Transverse colon (tissue), 4 donors: Measurements from ENCODE around the gene LARP1. TPM values are rescaled to one million over a fixed set of nuclear protein-coding genes. Genes with fewer than 3 reads are reported as not detected.

Source experiments
- DNase-seq: peaks from one replicate; pipeline ENCODE4 v3.0.0-alpha.2; 2019
- H3K27ac ChIP-seq, 4 donors: fragments of 200-600 bp; sonication (generic); 2 replicates each; pipeline ENCODE4 v1.5.1; 2016 to 2018; ENCODE audit warnings: inconsistent platforms in 4 of 4
- H3K27me3 ChIP-seq: fragments of 200-600 bp; sonication (generic); 2 replicates; pipeline ENCODE4 v1.5.1; 2017; ENCODE audit warnings: inconsistent platforms
- H3K36me3 ChIP-seq, 4 donors: fragments of 200-600 bp; sonication (generic); 2 replicates each; pipeline ENCODE4 v1.5.1; 2017 to 2019; ENCODE audit warnings: inconsistent platforms in 4 of 4
- H3K4me1 ChIP-seq, 4 donors: fragments of 200-600 bp; sonication (generic); 2 replicates each; pipeline ENCODE4 v1.5.1; 2017 to 2020; ENCODE audit warnings: inconsistent platforms in 4 of 4
- H3K4me3 ChIP-seq, 4 donors: fragments of 200-600 bp; sonication (generic); 1 replicate in 1 of 4; 2 replicates in 3 of 4; pipeline versions ENCODE4 v1.5.1 to v1.6.1; 2017 to 2019; ENCODE audit warnings: inconsistent platforms in 4 of 4
- H3K9me3 ChIP-seq, 2 donors: fragments of 200-600 bp; sonication (generic); 2 replicates each; pipeline ENCODE4 v1.5.1; 2017 to 2019; ENCODE audit warnings: inconsistent platforms in 2 of 2
- EP300 ChIP-seq: sonication (generic); formaldehyde crosslinking; IDR thresholded peaks from one replicate; pipeline ENCODE4 v1.6.1; 2017; ENCODE audit warnings: antibody characterized with exemption, low read depth
- POLR2A ChIP-seq: fragments of 450-650 bp; IDR thresholded peaks from one replicate; pipeline ENCODE4 v1.6.1; 2016; ENCODE audit warnings: antibody characterized with exemption, mild to moderate bottlenecking, moderate library complexity
- POLR2AphosphoS5 ChIP-seq, 3 donors: sonication (generic); formaldehyde crosslinking; IDR thresholded peaks; one replicate each; pipeline ENCODE4 v1.6.1; 2016; ENCODE audit warnings: antibody characterized with exemption in 3 of 3
- WGBS, 2 donors: methylation state at CpG; one replicate each; pipeline ENCODE4 v1.1.5; 2018; ENCODE audit warnings: low coverage in 1 of 2; 5-methylcytosine and 5-hydroxymethylcytosine counted together
- in situ Hi-C, 4 donors: fragments of 200-750 bp; cut with MboI; loops; one replicate each; pipeline versions ENCODE4 v1.15.0 to v1.15.1; 2017; ENCODE audit warnings: low sequenced_read_pairs in 3 of 4, low pct_ligation_motif_present in 1 of 4, low pct_unique_long_range_greater_than_20kb in 1 of 4
- intact Hi-C: fragments of 100-400 bp; cut with DNase I; formaldehyde crosslinking; loops from one replicate; pipeline ENCODE4 v1.15.1; 2023; ENCODE audit warnings: low total_unique reads
- total RNA-seq, 4 donors: library from RNA; depleted of rRNA; stranded (reverse); fragments of >200 nt; gene quantifications; one replicate each; pipeline ENCODE4 v1.1.0, GENCODE V29; 2016
- TF ChIP-seq, protein P1 (sequence below), 5 experiments: fragments of 200-600 bp in 3 of 5; fragments of 450-650 bp in 2 of 5; sonication (generic) in 3 of 5; IDR thresholded peaks; 1 replicate in 2 of 5; 2 replicates in 3 of 5; pipeline ENCODE4 v1.5.1; 2016 to 2017; ENCODE audit warnings: antibody characterized with exemption in 5 of 5, inconsistent platforms in 3 of 5, mild to moderate bottlenecking in 2 of 5, moderate library complexity in 1 of 5

Gene LARP1
- total RNA-seq, 4 donors from 2014 or later, result 63.6 to 171 (median 105) TPM

- intact Hi-C loops, result no loop called here
- peak; percentile 49 for DNase-seq
- WGBS, 2 donors, result 16 to 29% methylated on average over 9 to 10 of the region's 10 CpGs
- no peaks in the 10 kb centered on the region for H3K9me3 ChIP-seq
- H3K27me3 ChIP-seq, result no peaks in the 10 kb centered on the region
- H3K4me3 ChIP-seq, result peak overlapping the region in 1 of 4 donors; percentile 41
- no peaks in the 10 kb centered on the region for H3K36me3 ChIP-seq
- peaks cover 5 to 26% (median 19%) of the 10 kb centered on the region in 4 donors for H3K4me1 ChIP-seq
- in situ Hi-C loops, result no loop called here
- TF ChIP-seq POLR2A, result no peak
- TF ChIP-seq, protein P1, sequence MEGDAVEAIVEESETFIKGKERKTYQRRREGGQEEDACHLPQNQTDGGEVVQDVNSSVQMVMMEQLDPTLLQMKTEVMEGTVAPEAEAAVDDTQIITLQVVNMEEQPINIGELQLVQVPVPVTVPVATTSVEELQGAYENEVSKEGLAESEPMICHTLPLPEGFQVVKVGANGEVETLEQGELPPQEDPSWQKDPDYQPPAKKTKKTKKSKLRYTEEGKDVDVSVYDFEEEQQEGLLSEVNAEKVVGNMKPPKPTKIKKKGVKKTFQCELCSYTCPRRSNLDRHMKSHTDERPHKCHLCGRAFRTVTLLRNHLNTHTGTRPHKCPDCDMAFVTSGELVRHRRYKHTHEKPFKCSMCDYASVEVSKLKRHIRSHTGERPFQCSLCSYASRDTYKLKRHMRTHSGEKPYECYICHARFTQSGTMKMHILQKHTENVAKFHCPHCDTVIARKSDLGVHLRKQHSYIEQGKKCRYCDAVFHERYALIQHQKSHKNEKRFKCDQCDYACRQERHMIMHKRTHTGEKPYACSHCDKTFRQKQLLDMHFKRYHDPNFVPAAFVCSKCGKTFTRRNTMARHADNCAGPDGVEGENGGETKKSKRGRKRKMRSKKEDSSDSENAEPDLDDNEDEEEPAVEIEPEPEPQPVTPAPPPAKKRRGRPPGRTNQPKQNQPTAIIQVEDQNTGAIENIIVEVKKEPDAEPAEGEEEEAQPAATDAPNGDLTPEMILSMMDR (IDR thresholded peaks at IDR 0.05), result no peak
- TF ChIP-seq EP300, result no peak
- peak in 1 of 3 donors; percentile 25 for TF ChIP-seq POLR2AphosphoS5 (IDR thresholded peaks at IDR 0.05)
- H3K27ac ChIP-seq, result peak overlapping the region; percentile 69 to 82 (median 80)
Observed at GRCh38 chr5:154714266-154714986, 40.8 kb upstream of the LARP1 start.

DNA sequence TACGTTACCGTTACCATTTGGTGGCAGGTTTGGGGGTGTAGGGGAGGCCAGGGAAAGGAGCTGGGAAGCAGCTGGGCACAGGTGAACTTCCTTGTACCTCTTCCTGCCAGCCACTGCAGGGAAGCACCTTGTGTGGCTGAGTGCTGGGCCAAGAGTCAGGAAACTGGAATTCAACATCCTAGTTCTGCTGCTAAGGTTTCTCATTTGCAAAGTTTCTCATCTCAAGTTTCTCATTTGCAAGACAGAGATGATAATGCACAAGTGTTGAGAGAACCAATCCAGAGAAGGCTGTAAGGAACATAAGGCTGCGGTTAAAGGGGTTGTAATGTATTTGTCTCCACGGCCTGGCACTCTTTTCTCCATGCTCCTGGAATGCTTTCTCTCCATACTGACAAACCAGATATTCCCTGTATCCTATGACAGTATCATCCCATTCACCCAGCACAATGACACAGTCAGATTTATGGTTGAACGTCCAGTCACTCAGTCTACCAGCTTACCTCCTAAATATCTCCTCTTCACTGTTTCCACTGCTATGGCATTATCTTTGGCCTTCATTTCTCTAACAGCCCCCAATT is 33.6 kb upstream of the LARP1 start:
- no peaks in the 10 kb centered on the region for H3K27me3 ChIP-seq
- no peaks in the 10 kb centered on the region for H3K9me3 ChIP-seq
- in situ Hi-C loops (no loop called here), intact Hi-C loops (no loop called here)
- H3K4me1 ChIP-seq, result peaks cover 3 to 18% (median 14%) of the 10 kb centered on the region in 4 donors
- H3K27ac ChIP-seq, result no peak overlapping the region
- TF ChIP-seq, protein P1 (IDR thresholded peaks at IDR 0.05), result no peak
- DNase-seq, result no peak
- H3K36me3 ChIP-seq, result no peaks in the 10 kb centered on the region
- WGBS, 2 donors, result 82 to 89% methylated on average over 5 of the region's 5 CpGs
- H3K4me3 ChIP-seq, result no peak overlapping the region

GRCh38 chr5:154722097-154722496 is 33.1 kb upstream of the LARP1 start:
- in situ Hi-C loops, result no loop called here
- intact Hi-C loops, result no loop called here
- TF ChIP-seq EP300 (no peak), POLR2A (no peak)
- TF ChIP-seq, protein P1 (IDR thresholded peaks at IDR 0.05), result no peak
- Histone ChIP-seq H3K27me3 (no peaks in the 10 kb centered on the region), H3K27ac (no peak overlapping the region), H3K36me3 (no peaks in the 10 kb centered on the region), H3K4me1 (peaks cover 3 to 21% (median 14%) of the 10 kb centered on the region in 4 donors), H3K9me3 (no peaks in the 10 kb centered on the region), H3K4me3 (no peak overlapping the region)
- DNase-seq, result no peak
- WGBS, 2 donors, result 90 to 91% methylated on average over 4 of the region's 4 CpGs

GRCh38 chr5:154722936-154723335 is 32.2 kb upstream of the LARP1 start:
- no peak for DNase-seq
- no peaks in the 10 kb centered on the region for H3K27me3 ChIP-seq
- TF ChIP-seq EP300, result no peak
- TF ChIP-seq POLR2A, result no peak
- TF ChIP-seq, protein P1 (IDR thresholded peaks at IDR 0.05), result no peak
- TF ChIP-seq POLR2AphosphoS5 (IDR thresholded peaks at IDR 0.05), result no peak
- no peaks in the 10 kb centered on the region for H3K36me3 ChIP-seq
- in situ Hi-C loops, result no loop called here
- H3K27ac ChIP-seq, result no peak overlapping the region
- WGBS, 2 donors, result 86% methylated on average over 1 to 2 of the region's 2 CpGs
- intact Hi-C loops, result no loop called here
- no peaks in the 10 kb centered on the region for H3K9me3 ChIP-seq
- peaks cover 3 to 24% (median 14%) of the 10 kb centered on the region in 4 donors for H3K4me1 ChIP-seq
- H3K4me3 ChIP-seq, result no peak overlapping the region
